Stimulated activated CD8-positive, alpha-beta memory T cell treated with anti-CD3 and anti-CD28 coated beads, Interleukin-12 subunit alpha, Interleukin-12 subunit beta, amount 100 ng/mL, for 1 hour (primary cell): Measurements from ENCODE around the gene CRIP1.
A peak's percentile ranks its signal among the peaks of the same experiment; 100 is the strongest.

ENCODE experiments used
- DNase-seq: peaks from one replicate; pipeline ENCODE4 v3.0.0-alpha.2; 2020; ENCODE audit warnings: low read depth

CRIP1 gene

DNA sequence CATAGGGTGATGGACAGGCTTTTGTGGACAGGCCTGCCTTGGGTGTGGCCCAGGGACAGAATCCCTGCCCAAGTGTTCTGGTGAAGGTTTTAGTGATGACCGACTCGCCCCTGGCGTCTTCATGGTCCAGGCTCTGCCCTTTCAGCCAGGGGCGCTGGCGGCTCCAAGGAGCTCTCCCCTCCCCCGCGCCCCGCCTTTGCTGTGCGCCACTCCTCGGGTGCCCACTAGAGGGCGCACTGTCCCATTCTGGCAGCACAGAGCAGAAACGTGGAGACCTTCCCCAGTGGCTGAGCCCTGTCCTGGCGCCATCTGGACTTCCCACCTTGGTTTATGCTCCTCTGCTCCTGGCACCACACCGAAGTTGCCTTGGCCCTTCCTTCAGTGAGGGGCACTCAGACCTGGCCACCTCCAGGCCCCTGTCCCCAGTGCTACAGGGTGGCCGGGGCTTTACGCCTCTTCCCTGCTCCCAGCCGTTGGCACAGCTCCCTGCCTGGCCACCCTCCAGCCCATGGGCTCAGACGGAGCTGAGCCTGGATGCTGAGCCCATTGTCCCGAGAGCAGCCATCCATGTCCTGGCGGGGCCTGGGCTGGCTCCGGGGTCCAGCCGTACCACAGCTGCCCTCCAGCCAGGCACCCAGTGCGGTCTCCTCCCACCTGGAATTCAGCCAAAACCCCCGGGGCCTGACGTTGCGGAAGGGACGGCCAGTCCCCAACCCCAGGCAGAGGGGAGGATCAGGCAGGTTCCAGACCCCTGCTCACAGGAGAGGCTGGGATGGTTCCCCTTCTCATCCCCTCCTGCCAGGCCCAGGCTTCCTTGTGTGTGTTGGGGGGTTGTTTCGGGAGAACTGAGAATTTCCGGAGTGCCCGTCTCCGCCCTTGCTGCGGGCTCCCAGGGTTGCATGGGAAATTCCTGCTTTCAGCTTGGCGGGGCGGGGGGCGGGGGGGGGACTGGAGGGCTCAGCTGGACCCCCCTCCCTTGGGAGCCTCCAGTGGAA, 5.6 kb upstream of the CRIP1 start:
- DNase-seq, result peak; percentile 85

DNA sequence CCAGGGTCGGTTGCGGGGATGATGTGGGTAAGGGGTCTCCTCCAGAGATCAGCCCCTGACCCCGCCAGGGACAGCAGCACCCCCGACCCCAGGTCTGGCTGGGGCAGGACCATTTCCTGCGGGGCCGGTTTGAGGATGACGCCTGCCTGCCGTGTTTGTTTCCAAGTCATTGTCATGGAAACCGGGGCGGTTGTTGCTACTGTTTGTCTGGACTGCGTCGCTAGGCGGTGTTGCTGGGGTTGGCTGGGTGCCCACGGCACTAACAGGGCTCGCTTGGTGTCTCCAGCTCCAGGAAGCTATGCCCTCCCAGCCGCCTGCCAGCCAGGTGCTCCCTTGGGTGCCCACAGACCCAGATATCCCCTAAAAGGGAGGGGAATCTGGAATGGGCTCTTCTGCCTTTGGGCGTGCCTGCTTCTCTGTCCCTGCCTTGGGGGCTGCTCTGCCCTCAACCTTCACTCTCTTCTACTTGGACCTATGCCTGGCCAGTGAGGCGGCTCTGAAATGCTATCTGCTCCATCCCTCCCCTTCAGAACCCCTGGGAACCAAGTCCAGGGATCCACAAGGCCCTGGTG, 4.7 kb upstream of the CRIP1 start:
- peak; percentile 94 for DNase-seq

DNA sequence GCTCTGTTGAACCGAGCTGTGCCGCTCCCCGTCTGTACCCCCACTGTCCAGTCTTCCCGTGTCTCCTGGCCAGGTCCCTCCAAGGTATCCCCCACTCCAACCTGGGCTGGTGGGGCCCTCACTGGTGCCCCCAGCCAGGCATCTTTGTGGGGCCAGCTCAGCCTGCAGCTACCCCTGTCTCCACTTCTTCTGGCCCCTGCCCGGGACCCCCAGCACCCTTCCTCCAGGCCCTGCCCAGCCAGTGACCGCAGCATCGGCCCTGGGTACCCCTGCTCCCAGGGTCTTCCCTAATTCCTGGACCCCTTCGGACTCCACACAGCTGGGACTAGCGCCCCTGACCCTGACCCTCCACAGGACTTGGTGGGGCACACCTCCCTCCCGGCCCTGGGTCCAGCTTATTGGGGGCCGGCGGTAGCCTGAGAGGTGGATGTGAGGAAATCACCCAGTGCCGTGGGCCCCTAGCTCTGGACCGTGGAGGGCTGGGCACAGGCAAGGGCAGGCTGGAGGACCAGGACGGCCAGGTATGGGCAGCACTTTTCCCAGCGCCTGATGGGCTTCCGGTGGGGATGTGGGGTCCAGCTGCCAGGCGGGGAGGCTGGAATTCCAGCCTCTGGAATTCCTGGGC, 4.1 kb upstream of the CRIP1 start:
- DNase-seq, result no peak

DNA sequence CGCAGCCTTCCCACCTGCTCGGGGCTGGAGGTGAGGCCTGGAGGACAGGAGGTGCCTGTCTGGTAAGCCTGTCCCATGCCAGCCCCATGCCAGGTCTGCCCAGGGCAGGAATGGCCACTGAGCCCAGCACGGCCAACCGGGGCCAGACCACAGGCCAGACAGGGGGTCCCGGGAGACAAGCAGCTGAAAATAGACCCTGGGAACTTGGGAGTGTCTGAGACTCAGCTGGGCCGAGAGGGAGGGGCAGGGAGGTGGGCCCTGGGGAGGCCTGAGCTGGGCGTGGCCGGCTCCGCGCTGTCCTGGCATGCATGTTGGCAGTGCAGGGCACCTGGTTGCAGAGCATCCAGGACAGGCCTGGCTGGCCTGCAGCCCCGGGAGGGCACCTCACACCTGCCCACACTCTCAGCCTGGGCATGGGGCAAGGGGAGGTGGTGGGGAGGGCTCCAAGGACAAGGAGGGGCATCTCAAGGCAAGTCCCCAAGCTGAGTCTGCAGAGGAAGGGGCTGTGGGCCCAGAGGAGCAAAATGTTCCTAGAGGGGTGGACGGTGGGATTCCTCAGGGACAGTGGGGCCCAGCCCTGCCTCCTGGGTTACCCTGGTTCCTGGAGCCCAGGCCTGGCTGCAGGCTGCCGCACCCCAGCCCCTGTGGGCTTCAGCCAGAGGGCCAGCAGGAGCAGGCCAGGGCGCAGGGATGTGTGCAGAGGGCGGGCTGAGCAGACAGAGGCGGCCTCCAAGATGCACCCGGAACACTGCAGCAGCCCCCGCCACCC, 3.2 kb upstream of the CRIP1 start:
- DNase-seq, result no peak

DNA sequence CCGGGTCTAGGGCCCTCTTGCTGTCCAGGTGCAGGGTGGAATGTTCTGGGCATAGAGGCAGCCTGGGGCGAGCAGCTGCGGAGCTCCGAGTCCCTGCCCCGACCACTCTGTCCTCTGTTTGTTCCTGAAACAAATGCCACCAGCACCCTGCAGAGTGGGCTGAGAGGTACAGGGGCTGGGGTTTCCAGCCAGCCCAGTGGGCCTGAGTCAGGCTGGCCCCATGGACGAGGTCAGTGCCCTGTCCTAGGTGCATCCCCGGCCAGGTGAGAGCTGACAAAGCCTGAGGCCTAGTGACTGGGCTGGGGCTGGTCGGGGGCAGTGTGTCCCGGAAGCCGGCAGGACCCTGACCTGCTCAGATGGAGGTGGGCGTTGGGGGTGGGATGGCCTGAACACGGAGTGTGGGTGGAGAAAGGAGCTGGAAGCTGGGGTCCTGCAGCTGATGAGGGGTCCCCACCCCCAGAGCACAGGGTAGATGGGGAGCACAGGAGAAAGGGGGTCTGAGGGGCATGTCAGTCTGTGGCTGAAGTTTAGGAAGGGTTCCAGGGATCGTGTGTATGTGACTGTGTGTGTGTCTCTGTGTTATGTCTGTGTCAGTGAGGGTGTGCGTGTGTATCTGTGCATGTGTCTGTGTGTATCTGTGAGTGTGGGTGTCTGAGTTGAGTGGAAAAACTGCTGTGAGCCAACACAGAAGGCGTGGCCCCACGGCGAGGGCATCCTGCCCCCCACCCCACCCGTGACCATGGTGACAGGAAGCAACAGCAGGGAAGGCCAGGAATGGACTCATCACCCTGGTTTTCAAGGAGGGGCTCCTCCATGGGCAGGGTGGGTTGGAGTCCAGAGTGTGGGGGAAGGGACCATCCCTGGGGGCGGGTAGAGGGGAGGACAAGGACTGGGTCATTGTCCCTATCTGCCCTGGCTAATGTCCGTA, 2.4 kb upstream of the CRIP1 start:
- DNase-seq, result peak; percentile 51

DNA sequence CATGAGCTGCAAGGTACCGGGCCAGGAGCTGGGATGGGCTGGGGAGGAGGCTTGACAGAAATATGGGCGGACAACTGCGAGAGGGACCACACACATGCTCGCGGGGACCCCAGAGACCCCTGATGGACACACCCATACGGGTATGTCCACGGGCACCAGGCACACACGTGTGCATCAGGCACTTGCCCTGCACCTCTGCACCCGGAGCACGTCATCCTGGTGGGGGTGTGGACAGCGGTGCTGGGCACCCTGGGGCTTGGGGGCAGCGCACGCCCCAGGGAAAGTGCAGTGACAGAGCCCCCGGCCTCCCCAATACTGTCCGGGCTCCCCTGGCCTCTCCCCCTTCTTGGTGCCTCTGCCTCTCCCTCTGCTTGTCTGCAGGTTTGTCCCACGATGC, 1.7 kb upstream of the CRIP1 start:
- no peak for DNase-seq

DNA sequence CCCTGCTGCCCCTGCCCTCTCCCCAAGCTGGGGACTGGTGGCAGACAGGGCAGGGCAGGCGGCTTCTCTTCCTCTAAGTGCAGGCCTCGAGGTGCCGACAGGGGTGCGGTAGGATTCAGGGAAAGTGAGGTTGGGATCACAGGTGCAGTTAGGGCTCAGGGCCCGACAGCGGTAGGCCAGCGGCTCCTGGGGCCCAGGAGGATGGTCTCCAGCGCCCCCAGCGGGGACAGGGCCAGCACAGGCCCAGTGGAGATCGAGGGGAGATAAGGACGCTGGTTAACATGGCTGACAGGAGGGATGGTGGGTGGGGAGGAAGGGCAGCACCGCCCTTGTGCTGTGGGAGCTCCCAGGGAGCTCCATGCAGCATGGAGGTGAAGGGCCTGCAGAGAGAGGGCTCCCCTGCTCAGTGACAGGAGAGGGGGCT, 935 bp upstream of the CRIP1 start:
- no peak for DNase-seq

DNA sequence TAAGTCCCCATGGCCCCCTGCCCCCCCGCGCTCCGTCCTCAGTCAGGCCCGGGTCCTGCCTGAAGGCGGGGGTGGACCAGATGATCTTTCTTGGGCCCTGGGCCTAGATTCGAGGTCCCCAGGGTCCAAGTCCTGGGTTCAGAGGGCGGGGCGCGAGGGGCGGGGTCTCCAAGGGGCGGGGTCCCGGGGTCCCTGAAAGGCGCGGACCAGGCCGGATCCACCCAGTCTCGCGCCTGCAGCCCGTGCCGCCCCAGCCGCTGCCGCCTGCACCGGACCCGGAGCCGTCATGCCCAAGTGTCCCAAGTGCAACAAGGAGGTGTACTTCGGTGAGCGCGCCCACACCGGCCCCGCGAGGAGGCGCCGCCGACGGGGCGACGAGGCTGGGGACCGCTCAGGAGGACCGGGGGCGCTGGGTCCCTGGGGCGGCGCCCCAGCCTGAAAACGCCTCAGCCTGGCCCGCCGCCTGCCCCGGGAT, 325 bp downstream of the CRIP1 start:
- peak; percentile 56 for DNase-seq

DNA sequence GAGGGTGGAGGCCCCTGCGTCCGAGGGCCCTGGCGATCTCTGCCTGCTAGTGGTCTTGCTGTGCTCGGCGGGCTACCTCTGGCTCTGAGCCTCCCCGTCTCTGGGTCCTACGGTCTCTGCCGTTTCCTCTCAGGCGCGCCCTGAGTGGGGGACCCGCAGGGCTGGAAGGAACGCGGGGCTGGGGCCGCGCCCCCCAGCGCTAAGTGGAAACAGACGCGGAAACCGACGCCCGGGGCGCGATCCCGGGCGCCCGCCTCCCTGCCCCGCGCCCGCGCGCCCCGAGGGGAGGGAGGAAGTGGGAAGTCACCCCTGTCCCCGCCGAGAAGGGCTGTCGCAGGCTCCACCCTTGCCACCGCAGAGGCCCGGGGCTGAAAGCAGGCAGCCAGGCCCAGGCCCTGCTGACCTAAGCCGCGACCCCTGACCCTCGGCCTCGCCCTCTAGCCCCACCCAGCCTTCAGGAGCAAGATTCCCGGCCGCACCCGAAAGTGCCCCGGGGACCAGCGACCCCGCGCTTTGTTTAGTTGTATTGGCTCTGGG, 831 bp downstream of the CRIP1 start:
- DNase-seq, result peak; percentile 50

DNA sequence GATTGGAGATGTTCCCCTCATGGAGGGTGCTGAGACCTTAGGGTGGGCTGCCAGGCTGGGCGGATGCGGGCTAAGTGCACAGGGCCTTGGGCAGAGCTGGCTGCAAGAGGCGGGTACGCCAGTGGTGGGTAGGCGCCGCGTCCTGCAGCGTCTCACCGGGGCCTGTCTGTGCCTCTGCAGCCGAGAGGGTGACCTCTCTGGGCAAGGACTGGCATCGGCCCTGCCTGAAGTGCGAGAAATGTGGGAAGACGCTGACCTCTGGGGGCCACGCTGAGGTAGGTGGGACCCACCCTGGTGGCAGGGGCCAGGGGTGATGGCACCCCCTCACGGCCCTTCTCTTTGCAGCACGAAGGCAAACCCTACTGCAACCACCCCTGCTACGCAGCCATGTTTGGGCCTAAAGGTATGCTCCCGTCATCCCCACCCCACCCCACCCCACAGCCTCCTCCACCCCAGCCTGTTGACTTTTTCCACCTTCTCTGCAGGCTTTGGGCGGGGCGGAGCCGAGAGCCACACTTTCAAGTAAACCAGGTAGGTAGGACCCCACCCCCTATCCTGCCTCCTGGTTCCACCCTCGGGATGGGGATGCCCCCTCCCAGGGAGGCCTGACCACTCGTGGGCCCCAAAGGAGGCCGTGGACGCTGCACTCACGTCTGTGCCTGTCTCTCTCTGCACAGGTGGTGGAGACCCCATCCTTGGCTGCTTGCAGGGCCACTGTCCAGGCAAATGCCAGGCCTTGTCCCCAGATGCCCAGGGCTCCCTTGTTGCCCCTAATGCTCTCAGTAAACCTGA, 1.5 kb downstream of the CRIP1 start:
- DNase-seq, result no peak

DNA sequence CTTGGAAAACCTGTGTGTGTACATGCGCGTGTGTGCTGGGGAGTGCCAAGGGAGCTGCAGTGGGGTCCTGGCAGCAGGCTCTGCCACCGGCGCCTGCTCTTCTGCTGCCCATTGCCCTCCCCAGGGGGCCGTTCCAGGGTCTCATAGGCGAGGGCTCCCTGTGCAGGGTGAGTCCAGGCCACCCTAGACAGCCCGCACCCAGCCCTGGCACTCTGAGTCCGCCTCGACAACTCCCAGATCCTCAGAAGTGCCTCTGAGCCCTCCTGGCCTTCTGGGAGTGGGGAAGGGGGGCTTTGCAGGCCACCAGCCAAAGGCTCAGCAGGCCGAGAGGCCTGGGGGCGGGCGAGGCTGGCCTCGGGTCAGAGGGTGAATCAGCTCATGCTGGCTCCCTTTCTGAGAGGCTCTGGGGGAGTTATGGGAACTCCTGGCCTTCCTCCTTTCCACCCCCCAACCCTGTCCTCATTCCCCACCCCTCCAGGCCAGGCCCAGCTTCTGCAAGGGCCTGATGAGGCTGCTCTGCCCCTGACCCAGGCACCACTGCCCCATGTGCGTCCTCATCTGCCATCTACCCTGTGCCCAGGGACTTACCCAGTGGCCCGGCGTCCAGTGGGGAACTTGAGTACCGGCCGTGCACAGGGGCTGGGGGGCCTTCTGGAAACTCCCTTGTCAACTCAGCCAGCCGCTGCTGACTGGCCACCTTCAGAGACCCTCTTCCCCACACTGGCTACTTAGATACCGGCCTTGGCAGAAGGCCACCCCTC, 2.3 kb downstream of the CRIP1 start:
- no peak for DNase-seq

DNA sequence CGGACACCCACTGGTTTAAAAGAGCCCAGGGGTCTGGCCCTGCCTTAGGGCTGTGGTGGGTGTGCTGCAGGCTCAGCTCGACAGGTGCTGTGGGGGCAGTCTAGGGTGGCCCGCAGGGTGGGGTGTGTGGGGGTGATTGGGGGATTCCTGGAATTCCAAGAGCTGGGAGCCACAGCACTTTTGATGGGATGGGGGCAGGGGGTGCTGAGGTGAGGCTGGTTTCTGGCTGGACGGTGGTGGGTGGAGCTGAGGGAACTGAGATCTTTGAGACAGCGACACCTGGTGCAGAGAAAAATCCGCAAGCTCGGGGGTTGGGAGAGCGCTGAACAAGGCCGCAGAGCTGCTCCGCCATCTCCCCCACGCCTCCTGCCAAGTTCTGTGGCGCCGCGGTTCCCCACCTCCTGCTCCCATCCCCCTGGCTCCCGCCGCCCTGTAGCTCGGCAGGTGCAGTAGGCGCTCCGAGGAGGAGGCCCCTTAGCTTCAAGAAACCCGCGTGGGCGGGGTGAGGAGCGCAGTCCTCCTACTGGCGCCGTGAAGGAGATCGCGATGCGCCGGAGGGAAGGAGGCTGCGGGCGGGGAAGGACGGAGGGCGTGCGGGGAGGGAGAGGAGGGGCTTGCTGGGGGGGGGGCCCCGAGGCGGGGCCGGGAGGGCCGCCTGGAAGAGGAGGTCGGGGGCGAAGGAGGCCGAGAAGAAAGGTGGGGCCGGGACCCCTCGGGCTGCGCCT, 3.0 kb downstream of the CRIP1 start:
- peak; percentile 74 for DNase-seq

DNA sequence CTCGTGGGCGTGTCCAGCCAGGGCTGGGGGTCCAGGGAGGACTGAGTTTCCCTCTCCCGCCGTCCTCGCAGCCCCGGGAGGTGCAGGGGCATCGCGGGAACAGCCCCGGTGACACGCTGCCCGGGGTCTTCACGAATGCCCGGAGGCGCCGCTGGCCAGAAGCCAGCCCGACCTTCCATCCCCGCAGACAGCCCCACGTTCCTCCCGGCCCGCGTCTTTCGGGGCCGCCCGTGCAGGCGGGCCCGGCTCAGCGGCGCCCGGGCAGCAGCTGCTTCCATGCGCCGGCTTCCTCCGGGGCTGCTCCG, 3.5 kb downstream of the CRIP1 start:
- DNase-seq, result no peak

DNA sequence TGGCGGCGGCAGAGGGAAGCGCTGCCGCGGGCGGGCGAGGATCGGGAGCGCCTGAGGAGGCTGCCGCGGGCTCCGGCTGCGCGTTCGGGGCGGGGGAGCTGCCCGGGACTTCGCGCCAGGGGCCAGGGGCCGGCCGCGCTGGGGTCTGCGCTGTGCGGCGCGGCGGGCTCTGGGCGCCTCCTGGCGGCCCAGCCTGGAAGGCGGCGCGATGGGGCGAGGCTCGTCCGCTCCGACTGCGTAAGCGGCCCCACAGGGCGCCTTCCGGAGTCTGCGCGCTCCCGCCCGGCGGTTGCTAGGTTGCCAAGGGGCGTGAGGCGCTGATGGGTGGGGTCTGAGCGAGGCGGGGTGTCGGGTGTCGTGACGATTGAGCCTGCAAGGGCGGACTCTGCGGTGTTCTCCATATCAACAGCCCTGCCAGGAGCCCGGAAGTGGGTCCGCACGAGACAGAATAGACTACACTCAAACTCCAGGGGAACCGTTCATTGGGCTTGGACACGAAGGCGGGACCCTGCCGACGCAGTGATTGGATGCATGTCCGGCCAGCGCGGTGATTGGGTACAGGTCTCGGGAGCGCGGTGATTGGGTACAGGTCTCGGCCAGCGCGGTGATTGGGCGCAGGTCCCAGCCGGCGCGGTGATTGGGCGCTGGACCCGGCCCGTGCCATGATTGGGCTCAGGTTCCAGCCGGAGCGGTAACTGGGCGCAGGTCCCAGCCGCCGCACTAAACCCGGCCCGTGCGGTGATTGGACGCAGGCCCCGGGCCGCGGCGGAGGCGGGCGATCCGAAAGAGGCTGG, 4.1 kb downstream of the CRIP1 start, which contains the start of gene TEDC1:
TEDC1 (plus strand) TSS at position 675 of the 794 bp plus-strand sequence. CDS start 130 bp downstream, outside the sequence.
- DNase-seq, result peak; percentile 98

DNA sequence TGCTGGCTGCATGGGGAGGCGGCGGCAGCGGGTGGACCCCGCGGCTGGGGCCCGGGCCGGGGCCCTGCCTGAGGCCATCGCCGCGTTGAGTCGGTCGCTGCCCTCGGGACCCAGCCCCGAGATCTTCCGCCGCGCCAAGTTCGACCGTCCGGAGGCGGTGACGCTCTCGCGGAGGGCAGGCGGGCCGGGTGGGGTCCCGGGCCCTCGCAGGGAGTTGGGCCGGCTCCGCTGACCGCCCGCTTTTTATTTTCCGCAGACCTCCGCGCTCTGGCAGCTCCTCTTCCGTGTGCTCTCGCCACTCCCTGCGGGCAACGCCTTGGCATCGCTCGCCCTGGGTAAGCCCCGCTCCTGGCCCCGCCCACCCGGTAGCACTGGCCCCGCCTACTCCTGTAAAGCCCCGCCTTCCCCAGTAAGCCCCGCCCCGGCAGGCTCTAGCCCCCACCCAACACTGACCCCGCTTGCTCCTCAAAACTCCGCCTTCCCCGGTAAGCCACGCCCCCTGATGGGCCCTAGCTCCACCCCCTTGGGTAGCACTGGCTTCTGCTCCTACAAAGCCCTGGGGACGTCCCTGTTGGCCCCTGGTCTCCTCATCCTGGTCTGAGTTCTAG, 4.8 kb downstream of the CRIP1 start:
- DNase-seq, result peak; percentile 73

DNA sequence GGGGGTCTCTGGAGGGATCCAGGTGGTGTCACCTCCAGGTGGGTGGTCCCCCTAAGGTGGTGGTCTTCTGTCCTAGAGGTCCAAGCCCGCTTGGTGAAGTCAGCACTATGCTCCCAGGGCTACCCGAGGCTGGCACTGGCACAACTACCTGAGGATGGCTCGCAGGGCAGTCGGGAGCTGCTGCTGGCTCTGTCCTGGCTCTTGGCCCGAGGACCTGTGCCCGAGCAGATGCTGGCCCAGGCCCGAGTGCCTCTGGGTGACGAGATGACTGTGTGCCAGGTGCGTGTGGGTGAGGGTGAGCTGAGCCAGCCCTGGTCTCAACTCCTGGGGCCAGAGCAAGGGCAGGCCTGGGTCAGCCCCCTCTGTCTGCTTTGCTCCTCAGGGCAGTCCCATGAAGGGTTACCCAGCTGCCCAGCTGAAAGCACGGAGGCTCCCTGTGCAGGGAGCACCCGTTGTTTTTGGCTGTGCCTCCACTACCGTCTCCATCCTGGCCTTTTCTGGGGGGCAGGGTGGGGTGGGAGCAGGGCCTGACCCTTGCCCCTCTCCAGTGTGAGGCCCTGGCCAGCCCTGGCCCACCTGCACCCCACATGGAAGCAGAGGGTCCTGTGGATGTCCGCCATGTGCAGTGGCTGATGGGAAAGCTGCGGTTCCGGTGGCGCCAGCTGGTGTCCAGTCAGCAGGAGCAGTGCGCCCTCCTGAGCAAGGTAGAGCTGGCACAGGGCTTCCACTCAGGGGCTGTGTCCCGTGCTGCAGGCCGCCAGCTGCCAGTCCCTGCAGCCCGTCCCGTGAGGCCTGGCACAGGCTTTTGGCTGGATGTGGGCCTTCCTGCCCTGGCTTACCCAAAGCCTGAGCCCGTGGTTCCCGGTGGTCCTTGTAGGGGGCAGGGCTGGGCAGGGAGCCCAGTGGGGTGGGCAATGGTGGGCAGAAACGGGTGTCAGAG, 5.6 kb downstream of the CRIP1 start:
- DNase-seq, result no peak
